Neural crest cell (in vitro differentiated cells): ENCODE results near the gene CILP2. TPM values are rescaled to one million over a fixed set of nuclear protein-coding genes. Genes with fewer than 3 reads are reported as not detected.

Source experiments
- DNase-seq: peaks from one replicate; pipeline ENCODE4 v3.0.0; 2021; ENCODE audit warnings: low read depth, mixed read lengths, low spot score
- H3K27ac Mint-ChIP-seq: one replicate; pipeline ENCODE4 v1.8.0; 2021; ENCODE audit warnings: mild to moderate bottlenecking, mixed read lengths; ENCODE audit not compliant: unreplicated experiment
- H3K27me3 Mint-ChIP-seq: 2 replicates; pipeline ENCODE4 v1.8.0; 2021; ENCODE audit warnings: low read depth, mild to moderate bottlenecking, mixed read lengths
- H3K36me3 Mint-ChIP-seq: 2 replicates; pipeline ENCODE4 v1.8.0; 2021; ENCODE audit warnings: low read depth, mild to moderate bottlenecking, mixed read lengths
- H3K4me1 Mint-ChIP-seq: 2 replicates; pipeline ENCODE4 v1.8.0; 2021; ENCODE audit warnings: mixed read lengths
- H3K4me3 Mint-ChIP-seq: one replicate; pipeline ENCODE4 v1.8.0; 2021; ENCODE audit warnings: mild to moderate bottlenecking, mixed read lengths
- H3K9me3 Mint-ChIP-seq: 2 replicates; pipeline ENCODE4 v1.8.0; 2021; ENCODE audit warnings: mixed read lengths
- CTCF ChIP-seq: fragments of 200-600 bp; sonication (generic); conservative IDR thresholded peaks from 2 replicates; pipeline ENCODE4 v1.5.0; 2021; ENCODE audit warnings: antibody characterized with exemption, mild to moderate bottlenecking
- total RNA-seq: library from RNA; stranded (reverse); gene quantifications from 2 replicates; pipeline ENCODE4 v1.2.1, GENCODE V29; 2021

Gene CILP2
- total RNA-seq, 1 donor from 2014 or later = 2.7 TPM

GRCh38 chr19:19579533-19580361, 41.7 kb downstream of the CILP2 start:
- no peak for DNase-seq
- Mint-ChIP-seq H3K36me3 (no peaks in the 10 kb centered on the region), H3K9me3 (no peaks in the 10 kb centered on the region), H3K4me1 (peaks cover 14% of the 10 kb centered on the region), H3K27me3 (no peaks in the 10 kb centered on the region), H3K27ac (no peak overlapping the region), H3K4me3 (no peak overlapping the region)
- no peak for TF ChIP-seq CTCF

DNA sequence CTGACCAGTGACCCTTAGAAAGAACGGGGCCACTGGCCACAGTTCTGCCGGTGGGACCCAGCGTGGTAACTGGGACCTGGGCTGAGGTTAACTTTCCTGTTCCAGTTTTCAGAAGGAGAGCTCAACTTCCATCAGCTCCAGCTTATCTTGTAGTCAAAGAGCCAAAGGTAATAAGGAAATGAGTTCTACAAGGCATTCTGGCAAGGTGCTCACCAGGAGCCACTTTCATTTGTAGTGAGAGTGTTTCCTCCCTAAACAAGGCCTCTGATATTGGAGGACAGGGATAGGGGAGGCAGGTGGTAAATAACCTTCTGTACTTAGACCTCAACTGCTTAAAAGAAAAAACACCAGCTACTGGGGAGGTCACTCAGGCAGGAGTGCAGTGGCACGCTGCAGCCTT, 42.4 kb downstream of the CILP2 start:
- Mint-ChIP-seq H3K27ac (no peak overlapping the region), H3K4me1 (peaks cover 11% of the 10 kb centered on the region), H3K4me3 (no peak overlapping the region), H3K36me3 (no peaks in the 10 kb centered on the region), H3K9me3 (no peaks in the 10 kb centered on the region), H3K27me3 (no peaks in the 10 kb centered on the region)
- no peak for DNase-seq
- TF ChIP-seq CTCF = no peak

- H3K27me3 Mint-ChIP-seq = no peaks in the 10 kb centered on the region
- H3K36me3 Mint-ChIP-seq = no peaks in the 10 kb centered on the region
- TF ChIP-seq CTCF = no peak
- DNase-seq = no peak
- H3K9me3 Mint-ChIP-seq = no peaks in the 10 kb centered on the region
- no peak overlapping the region for H3K27ac Mint-ChIP-seq
- H3K4me3 Mint-ChIP-seq = no peak overlapping the region
- H3K4me1 Mint-ChIP-seq = peaks cover 8% of the 10 kb centered on the region
Measured at GRCh38 chr19:19581391-19581790, 43.3 kb downstream of the CILP2 start.

GRCh38 chr19:19582471-19582870, 44.4 kb downstream of the CILP2 start:
- Mint-ChIP-seq H3K27ac (peak overlapping the region; percentile 19), H3K36me3 (no peaks in the 10 kb centered on the region), H3K4me1 (peaks cover 8% of the 10 kb centered on the region), H3K27me3 (no peaks in the 10 kb centered on the region), H3K9me3 (no peaks in the 10 kb centered on the region), H3K4me3 (no peak overlapping the region)
- DNase-seq = no peak
- TF ChIP-seq CTCF = no peak

DNA sequence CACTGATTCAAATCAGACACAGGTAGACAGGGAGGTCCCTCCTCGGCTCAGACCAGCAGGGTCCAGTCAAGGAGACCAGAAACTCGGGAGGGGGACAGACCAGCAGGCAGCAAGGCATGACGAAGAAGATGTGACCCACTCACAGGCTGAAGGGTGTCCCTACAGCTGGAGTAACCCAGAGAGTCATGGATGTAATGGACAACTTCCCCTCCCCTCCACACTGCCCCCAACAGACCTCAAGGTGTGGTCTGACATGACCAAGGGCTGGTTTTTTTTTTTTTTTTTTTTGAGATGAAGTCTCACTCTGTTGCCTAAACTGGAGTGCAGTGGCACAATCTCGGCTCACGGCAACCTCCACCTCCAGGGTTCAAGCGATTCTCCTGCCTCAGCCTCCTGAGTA, 46.3 kb downstream of the CILP2 start:
- no peak for DNase-seq
- Mint-ChIP-seq H3K4me3 (no peak overlapping the region), H3K4me1 (peaks cover 8% of the 10 kb centered on the region), H3K36me3 (no peaks in the 10 kb centered on the region), H3K27ac (no peak overlapping the region), H3K27me3 (no peaks in the 10 kb centered on the region), H3K9me3 (no peaks in the 10 kb centered on the region)
- no peak for TF ChIP-seq CTCF
